Measurements from ENCODE around the gene ALOX5AP. TPM values are rescaled to one million over a fixed set of nuclear protein-coding genes. Genes with fewer than 3 reads are reported as not detected.

ALOX5AP gene
- polyA plus RNA-seq, 2 donors = 2.1 to 10.5 TPM

DNA sequence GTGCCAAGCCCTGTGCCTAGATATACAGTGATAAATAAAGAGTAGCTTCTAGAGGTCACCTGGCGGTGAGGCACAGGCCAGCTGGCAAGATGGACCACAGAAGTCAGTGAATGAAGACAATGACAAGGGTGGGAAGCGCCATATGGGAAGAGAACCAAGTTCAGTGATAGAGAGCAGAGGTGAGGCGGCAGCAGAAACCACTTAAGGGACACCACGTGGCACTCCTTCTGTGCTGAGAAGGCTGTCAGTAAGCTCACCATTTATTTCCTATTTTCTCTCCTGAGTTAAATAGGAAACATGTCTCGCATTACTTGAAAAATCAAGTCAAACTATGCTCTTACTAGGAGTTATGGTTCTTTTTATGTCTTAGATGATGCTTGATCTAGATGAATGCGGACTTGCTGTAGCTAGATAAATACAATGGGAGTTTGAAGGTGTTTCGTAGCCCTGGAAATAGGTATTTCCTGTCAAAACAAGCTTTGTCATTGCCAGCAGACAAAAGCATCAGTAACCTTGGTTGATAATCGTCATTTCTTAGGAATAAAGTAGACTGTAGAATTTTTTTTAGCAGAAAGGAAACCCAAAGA is 17.8 kb downstream of the ALOX5AP start:
- Histone ChIP-seq H3K27me3 (ENCODE audit: control insufficient read depth in 1 of 2, insufficient read depth in 2 of 2, low read length in 2 of 2) (no peaks in the 10 kb centered on the region), H3K4me1 (ENCODE audit: control insufficient read depth in 2 of 2, insufficient read depth in 2 of 2, low read length in 1 of 2) (no peaks in the 10 kb centered on the region), H3K36me3 (ENCODE audit: control insufficient read depth in 2 of 2, insufficient read depth in 2 of 2, low read length in 1 of 2) (no peaks in the 10 kb centered on the region), H3K27ac (ENCODE audit: low read depth in 2 of 2, low read length in 1 of 2) (no peak overlapping the region), H3K9me3 (ENCODE audit: control insufficient read depth in 2 of 2, insufficient read depth in 1 of 2, low read depth in 1 of 2, low read length in 1 of 2) (no peaks in the 10 kb centered on the region), H3K4me3 (ENCODE audit: low read depth in 1 of 2, low read length in 2 of 2) (no peak overlapping the region)
- whole genome bisulfite sequencing, 2 donors = 87 to 89% methylated on average over 8 of the region's 8 CpGs

DNA sequence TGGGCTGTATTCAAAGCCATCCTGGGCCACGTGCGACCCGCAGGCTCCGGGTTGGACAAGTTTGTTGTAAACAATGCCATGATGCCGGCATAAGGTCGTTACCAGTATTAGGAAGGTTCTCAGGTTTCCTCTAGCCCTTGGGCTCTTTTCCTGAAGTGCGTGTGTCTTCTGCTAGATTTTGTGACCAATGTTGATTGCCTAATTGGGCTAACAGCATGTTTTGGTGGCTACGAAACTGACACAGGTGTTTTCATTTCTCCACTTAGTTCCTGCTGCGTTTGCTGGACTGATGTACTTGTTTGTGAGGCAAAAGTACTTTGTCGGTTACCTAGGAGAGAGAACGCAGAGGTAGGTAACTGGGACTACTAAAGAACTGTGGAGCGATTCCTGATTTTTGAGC is 20.3 kb downstream of the ALOX5AP start:
- 80 to 82% methylated on average over 12 of the region's 12 CpGs for WGBS, 2 donors
- Histone ChIP-seq H3K9me3 (ENCODE audit: control insufficient read depth in 2 of 2, insufficient read depth in 1 of 2, low read depth in 1 of 2, low read length in 1 of 2) (no peaks in the 10 kb centered on the region), H3K27ac (ENCODE audit: low read depth in 2 of 2, low read length in 1 of 2) (no peak overlapping the region), H3K4me1 (ENCODE audit: control insufficient read depth in 2 of 2, insufficient read depth in 2 of 2, low read length in 1 of 2) (no peaks in the 10 kb centered on the region), H3K36me3 (ENCODE audit: control insufficient read depth in 2 of 2, insufficient read depth in 2 of 2, low read length in 1 of 2) (no peaks in the 10 kb centered on the region), H3K4me3 (ENCODE audit: low read depth in 1 of 2, low read length in 2 of 2) (no peak overlapping the region), H3K27me3 (ENCODE audit: control insufficient read depth in 1 of 2, insufficient read depth in 2 of 2, low read length in 2 of 2) (no peaks in the 10 kb centered on the region)

DNA sequence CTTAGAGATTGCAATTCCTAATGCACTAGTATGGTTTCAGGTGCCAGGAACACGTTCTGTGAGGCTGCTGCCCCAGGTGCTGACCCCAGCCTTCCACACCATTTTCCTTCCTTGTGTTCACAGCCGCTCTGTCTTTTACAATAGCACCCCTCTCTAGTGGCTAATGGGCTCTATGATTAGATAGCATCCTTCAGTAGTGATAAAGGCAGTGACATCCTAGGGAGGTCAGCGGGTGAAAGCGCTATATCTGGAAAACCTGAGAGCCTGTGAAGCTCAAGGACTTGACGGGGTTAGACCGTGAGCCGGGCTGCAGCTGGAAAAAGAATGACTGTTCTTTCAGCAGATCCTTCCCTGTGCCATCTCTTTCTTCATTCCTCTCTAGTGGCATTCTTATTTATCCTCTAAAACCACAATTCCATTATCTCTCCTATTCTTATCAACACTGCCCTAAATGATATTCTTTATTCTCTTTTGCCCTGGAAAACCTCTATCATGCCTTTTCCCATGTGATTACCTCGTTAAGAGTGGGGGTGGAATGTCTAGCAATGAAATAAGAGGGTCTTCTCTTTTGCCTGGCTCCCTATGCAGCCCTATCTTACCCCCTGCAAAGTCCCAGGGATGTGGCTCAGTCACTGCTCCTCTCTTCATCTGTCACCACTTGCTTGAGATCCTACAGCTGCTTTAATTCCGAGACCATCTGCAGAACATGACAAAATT is 21.8 kb downstream of the ALOX5AP start:
- 67 to 74% methylated on average over 9 of the region's 9 CpGs for WGBS, 2 donors

DNA sequence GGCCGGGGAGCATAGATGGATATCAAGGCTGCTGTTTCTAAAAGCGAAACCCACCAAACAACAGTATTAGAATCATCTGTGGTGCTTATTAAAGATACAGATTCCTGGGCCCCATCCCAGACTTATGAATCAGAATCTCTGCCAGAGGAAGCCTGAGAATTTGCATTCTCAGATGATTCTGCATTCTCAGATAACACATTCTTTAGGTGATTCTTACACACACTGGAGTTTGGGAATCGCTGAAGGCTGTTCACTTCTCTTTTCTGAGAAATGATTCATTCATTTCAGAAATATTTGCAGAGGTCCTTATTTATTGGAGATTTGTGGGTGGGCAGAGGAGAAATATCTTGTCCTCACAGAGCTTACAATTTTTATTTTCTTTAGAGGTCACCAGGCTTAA is 24.4 kb downstream of the ALOX5AP start:
- 94% methylated on average over 3 of the region's 3 CpGs for WGBS, 2 donors

More for the DNA sequence above, 21.8 kb downstream of the ALOX5AP start:
- Histone ChIP-seq H3K27ac (ENCODE audit: low read depth in 2 of 2, low read length in 1 of 2) (no peak overlapping the region), H3K4me3 (ENCODE audit: low read depth in 1 of 2, low read length in 2 of 2) (no peak overlapping the region), H3K36me3 (ENCODE audit: control insufficient read depth in 2 of 2, insufficient read depth in 2 of 2, low read length in 1 of 2) (no peaks in the 10 kb centered on the region), H3K4me1 (ENCODE audit: control insufficient read depth in 2 of 2, insufficient read depth in 2 of 2, low read length in 1 of 2) (no peaks in the 10 kb centered on the region), H3K27me3 (ENCODE audit: control insufficient read depth in 1 of 2, insufficient read depth in 2 of 2, low read length in 2 of 2) (no peaks in the 10 kb centered on the region), H3K9me3 (ENCODE audit: control insufficient read depth in 2 of 2, insufficient read depth in 1 of 2, low read depth in 1 of 2, low read length in 1 of 2) (no peaks in the 10 kb centered on the region)

DNA sequence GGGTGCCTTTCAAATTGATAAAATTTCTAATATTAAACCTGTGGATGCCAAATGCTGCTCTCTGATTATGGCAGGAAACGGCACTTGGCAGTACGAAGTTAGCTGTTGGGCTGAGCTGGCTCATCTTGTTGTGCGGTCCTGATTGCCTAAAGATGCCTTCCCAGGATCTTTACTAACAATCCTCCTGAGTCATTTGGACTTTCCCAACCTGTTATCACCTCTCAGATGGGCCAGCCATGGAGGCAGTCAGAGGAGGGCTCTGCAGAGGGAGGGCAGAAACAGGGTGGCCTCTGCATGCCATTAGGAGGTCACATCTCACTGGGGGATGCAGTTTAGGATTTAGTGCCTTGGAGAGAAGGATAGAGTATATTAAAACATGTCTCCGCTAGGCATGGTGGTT is 27.3 kb downstream of the ALOX5AP start:
- 84 to 86% methylated on average over 4 of the region's 4 CpGs for WGBS, 2 donors
- no peak overlapping the region for H3K27ac ChIP-seq (ENCODE audit: low read depth in 2 of 2, low read length in 1 of 2)
- no peaks in the 10 kb centered on the region for H3K4me1 ChIP-seq (ENCODE audit: control insufficient read depth in 2 of 2, insufficient read depth in 2 of 2, low read length in 1 of 2)
- H3K27me3 ChIP-seq (ENCODE audit: control insufficient read depth in 1 of 2, insufficient read depth in 2 of 2, low read length in 2 of 2) = no peaks in the 10 kb centered on the region
- H3K4me3 ChIP-seq (ENCODE audit: low read depth in 1 of 2, low read length in 2 of 2) = no peak overlapping the region
- no peaks in the 10 kb centered on the region for H3K9me3 ChIP-seq (ENCODE audit: control insufficient read depth in 2 of 2, insufficient read depth in 1 of 2, low read depth in 1 of 2, low read length in 1 of 2)
- no peaks in the 10 kb centered on the region for H3K36me3 ChIP-seq (ENCODE audit: control insufficient read depth in 2 of 2, insufficient read depth in 2 of 2, low read length in 1 of 2)

More for the DNA sequence above, 24.4 kb downstream of the ALOX5AP start:
- H3K4me1 ChIP-seq (ENCODE audit: control insufficient read depth in 2 of 2, insufficient read depth in 2 of 2, low read length in 1 of 2) = no peaks in the 10 kb centered on the region
- H3K27ac ChIP-seq (ENCODE audit: low read depth in 2 of 2, low read length in 1 of 2) = no peak overlapping the region
- no peaks in the 10 kb centered on the region for H3K27me3 ChIP-seq (ENCODE audit: control insufficient read depth in 1 of 2, insufficient read depth in 2 of 2, low read length in 2 of 2)
- H3K9me3 ChIP-seq (ENCODE audit: control insufficient read depth in 2 of 2, insufficient read depth in 1 of 2, low read depth in 1 of 2, low read length in 1 of 2) = no peaks in the 10 kb centered on the region
- no peaks in the 10 kb centered on the region for H3K36me3 ChIP-seq (ENCODE audit: control insufficient read depth in 2 of 2, insufficient read depth in 2 of 2, low read length in 1 of 2)
- no peak overlapping the region for H3K4me3 ChIP-seq (ENCODE audit: low read depth in 1 of 2, low read length in 2 of 2)

DNA sequence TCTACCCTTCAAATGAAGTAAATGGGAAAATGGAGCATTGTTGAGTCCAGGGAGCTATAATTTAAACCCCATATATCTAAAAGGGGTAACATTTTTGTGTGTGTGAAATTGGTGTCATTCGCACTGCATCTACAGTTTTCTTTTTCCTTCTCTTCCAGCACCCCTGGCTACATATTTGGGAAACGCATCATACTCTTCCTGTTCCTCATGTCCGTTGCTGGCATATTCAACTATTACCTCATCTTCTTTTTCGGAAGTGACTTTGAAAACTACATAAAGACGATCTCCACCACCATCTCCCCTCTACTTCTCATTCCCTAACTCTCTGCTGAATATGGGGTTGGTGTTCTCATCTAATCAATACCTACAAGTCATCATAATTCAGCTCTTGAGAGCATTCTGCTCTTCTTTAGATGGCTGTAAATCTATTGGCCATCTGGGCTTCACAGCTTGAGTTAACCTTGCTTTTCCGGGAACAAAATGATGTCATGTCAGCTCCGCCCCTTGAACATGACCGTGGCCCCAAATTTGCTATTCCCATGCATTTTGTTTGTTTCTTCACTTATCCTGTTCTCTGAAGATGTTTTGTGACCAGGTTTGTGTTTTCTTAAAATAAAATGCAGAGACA is 28.6 kb downstream of the ALOX5AP start:
- Histone ChIP-seq H3K36me3 (ENCODE audit: control insufficient read depth in 2 of 2, insufficient read depth in 2 of 2, low read length in 1 of 2) (no peaks in the 10 kb centered on the region), H3K27ac (ENCODE audit: low read depth in 2 of 2, low read length in 1 of 2) (no peak overlapping the region), H3K4me1 (ENCODE audit: control insufficient read depth in 2 of 2, insufficient read depth in 2 of 2, low read length in 1 of 2) (no peaks in the 10 kb centered on the region), H3K27me3 (ENCODE audit: control insufficient read depth in 1 of 2, insufficient read depth in 2 of 2, low read length in 2 of 2) (no peaks in the 10 kb centered on the region), H3K4me3 (ENCODE audit: low read depth in 1 of 2, low read length in 2 of 2) (no peak overlapping the region), H3K9me3 (ENCODE audit: control insufficient read depth in 2 of 2, insufficient read depth in 1 of 2, low read depth in 1 of 2, low read length in 1 of 2) (no peaks in the 10 kb centered on the region)
- WGBS, 2 donors = 80 to 84% methylated on average over 8 of the region's 8 CpGs

DNA sequence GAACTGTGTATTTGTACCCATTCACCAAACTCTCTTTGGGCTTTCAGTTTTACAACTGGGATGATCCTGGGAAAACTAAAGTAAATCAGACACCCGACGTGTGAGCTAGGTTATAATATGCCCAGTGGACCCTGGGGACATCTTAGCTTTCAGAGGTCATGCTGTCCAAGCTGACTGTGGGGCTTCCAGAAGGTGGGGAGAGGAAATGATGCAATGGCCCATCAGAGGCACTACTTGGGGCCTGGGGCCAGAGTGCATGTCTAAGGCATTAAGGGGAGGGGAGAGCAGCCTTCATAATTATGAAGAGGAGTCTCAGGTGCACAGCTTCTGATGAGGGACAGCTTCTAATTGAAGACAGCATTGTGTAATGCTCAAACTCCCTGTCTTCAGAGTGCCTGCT is 30.9 kb downstream of the ALOX5AP start:
- H3K4me3 ChIP-seq (ENCODE audit: low read depth in 1 of 2, low read length in 2 of 2) = no peak overlapping the region
- 81 to 90% methylated on average over 2 of the region's 2 CpGs for WGBS, 2 donors
- H3K9me3 ChIP-seq (ENCODE audit: control insufficient read depth in 2 of 2, insufficient read depth in 1 of 2, low read depth in 1 of 2, low read length in 1 of 2) = no peaks in the 10 kb centered on the region
- H3K27me3 ChIP-seq (ENCODE audit: control insufficient read depth in 1 of 2, insufficient read depth in 2 of 2, low read length in 2 of 2) = no peaks in the 10 kb centered on the region
- no peaks in the 10 kb centered on the region for H3K4me1 ChIP-seq (ENCODE audit: control insufficient read depth in 2 of 2, insufficient read depth in 2 of 2, low read length in 1 of 2)
- H3K27ac ChIP-seq (ENCODE audit: low read depth in 2 of 2, low read length in 1 of 2) = no peak overlapping the region
- H3K36me3 ChIP-seq (ENCODE audit: control insufficient read depth in 2 of 2, insufficient read depth in 2 of 2, low read length in 1 of 2) = no peaks in the 10 kb centered on the region

DNA sequence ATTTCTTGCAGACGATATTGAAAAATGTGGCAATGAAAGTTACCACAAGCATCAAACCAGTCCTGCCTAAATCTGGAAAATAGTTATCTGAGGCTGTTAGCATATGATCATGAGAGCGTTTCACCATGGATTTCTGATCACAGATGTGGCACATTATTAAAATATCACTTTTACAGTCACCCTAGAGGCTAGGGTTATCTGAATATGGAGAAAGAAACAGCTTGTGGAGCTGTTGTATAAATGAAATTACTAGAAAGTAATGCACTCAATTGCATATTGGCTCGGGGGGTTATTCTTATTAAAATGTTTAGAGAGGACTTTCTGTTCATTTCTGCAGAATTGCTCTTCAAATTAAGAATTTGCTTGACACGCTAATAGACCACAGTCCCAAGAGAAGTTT is 35.6 kb downstream of the ALOX5AP start:
- 93 to 96% methylated on average over 4 of the region's 4 CpGs for WGBS, 2 donors

DNA sequence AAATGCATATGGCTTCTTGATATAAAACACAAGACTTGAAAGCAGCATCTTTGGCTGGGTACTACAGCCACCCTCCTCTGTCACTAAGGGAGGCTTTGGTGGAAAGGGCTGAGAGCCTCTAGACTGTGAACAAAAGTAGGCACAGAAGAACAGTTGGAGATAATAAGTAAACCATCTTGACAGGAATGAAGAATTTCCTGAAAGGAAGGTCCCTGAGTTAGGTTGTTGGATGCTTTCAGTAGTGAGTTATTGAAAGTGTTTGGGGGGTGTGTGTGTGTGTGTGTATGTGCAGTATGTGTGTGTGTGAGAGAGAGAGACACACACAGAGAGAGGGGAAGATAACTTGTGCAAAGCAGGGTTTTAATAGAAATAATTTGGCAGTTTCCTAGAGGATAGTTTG is 38.2 kb downstream of the ALOX5AP start:
- H3K27ac ChIP-seq (ENCODE audit: low read depth in 2 of 2, low read length in 1 of 2) = no peak overlapping the region
- H3K36me3 ChIP-seq (ENCODE audit: control insufficient read depth in 2 of 2, insufficient read depth in 2 of 2, low read length in 1 of 2) = no peaks in the 10 kb centered on the region
- H3K4me3 ChIP-seq (ENCODE audit: low read depth in 1 of 2, low read length in 2 of 2) = no peak overlapping the region
- H3K4me1 ChIP-seq (ENCODE audit: control insufficient read depth in 2 of 2, insufficient read depth in 2 of 2, low read length in 1 of 2) = no peaks in the 10 kb centered on the region
- no peaks in the 10 kb centered on the region for H3K9me3 ChIP-seq (ENCODE audit: control insufficient read depth in 2 of 2, insufficient read depth in 1 of 2, low read depth in 1 of 2, low read length in 1 of 2)
- H3K27me3 ChIP-seq (ENCODE audit: control insufficient read depth in 1 of 2, insufficient read depth in 2 of 2, low read length in 2 of 2) = no peaks in the 10 kb centered on the region

More for the DNA sequence above, 35.6 kb downstream of the ALOX5AP start:
- no peak overlapping the region for H3K4me3 ChIP-seq (ENCODE audit: low read depth in 1 of 2, low read length in 2 of 2)
- H3K4me1 ChIP-seq (ENCODE audit: control insufficient read depth in 2 of 2, insufficient read depth in 2 of 2, low read length in 1 of 2) = no peaks in the 10 kb centered on the region
- H3K27me3 ChIP-seq (ENCODE audit: control insufficient read depth in 1 of 2, insufficient read depth in 2 of 2, low read length in 2 of 2) = no peaks in the 10 kb centered on the region
- no peaks in the 10 kb centered on the region for H3K9me3 ChIP-seq (ENCODE audit: control insufficient read depth in 2 of 2, insufficient read depth in 1 of 2, low read depth in 1 of 2, low read length in 1 of 2)
- H3K27ac ChIP-seq (ENCODE audit: low read depth in 2 of 2, low read length in 1 of 2) = no peak overlapping the region
- no peaks in the 10 kb centered on the region for H3K36me3 ChIP-seq (ENCODE audit: control insufficient read depth in 2 of 2, insufficient read depth in 2 of 2, low read length in 1 of 2)

Data from esophagus (tissue), 2 donors.